NCI-H2107 treated with DMSO at 0.1 percent for 48 hours (cell line): Measurements from ENCODE around the gene DNA2.
"Not testable (repeated sequence)": the region's sequence is repeated elsewhere in the genome, so short reads cannot be mapped to it uniquely, and the experiment has no call there.

Experiments
- DNase-seq: peaks from one replicate; lab custom pipeline; 2025; ENCODE audit not compliant: unreplicated experiment; lab: John Stamatoyannopoulos, UW

Gene DNA2

GRCh38 chr10:68461032-68461431, 10.7 kb downstream of the DNA2 start:
- DNase-seq: no peak

- DNase-seq: not testable (repeated sequence)
These were observed 22.1 kb downstream of the DNA2 start for GRCh38 chr10:68449698-68450097.

DNA sequence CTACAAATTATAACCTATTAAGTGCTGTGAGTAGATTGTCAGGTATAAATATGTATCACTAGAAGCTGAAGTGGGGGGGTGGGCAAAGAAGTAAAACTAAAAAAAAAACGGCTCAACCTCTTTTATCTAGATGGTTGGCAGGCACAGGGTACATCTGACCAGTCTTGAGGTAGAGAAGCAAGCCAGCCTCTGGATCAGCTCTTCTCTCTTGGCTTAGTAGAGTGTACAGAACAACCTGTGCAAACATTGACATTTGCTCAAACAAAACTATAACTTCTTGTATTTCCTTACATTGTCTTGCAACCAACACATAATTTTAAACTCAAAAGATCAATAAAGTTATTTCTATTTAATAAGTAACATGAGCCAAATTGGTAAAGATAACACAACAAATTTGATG, 25.6 kb downstream of the DNA2 start:
- no peak for DNase-seq

- no peak for DNase-seq
These were observed 28.8 kb downstream of the DNA2 start for GRCh38 chr10:68442971-68443370.

DNA sequence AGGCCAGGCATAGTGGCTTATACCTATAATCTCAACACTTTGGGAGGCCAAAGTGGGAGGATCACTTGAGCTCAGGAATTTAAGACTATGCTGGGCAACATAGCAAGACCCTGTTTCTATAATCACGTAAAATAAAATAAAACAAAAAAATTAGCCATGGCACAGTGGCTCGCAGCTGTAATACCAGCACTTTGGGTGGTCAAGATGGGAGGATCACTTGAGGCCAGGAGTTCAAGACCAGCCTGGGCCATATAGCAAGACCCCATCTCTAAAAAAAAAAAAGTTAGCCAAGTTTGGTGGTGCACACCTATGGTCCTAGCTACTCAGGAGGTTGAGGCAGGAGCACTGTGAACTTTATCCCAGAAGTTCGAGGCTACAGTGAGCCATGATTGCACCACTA, 30.9 kb downstream of the DNA2 start:
- no peak for DNase-seq

- no peak for DNase-seq
These were observed 36.0 kb downstream of the DNA2 start for GRCh38 chr10:68435803-68436202.

GRCh38 chr10:68434657-68435056, 37.1 kb downstream of the DNA2 start:
- no peak for DNase-seq

DNA sequence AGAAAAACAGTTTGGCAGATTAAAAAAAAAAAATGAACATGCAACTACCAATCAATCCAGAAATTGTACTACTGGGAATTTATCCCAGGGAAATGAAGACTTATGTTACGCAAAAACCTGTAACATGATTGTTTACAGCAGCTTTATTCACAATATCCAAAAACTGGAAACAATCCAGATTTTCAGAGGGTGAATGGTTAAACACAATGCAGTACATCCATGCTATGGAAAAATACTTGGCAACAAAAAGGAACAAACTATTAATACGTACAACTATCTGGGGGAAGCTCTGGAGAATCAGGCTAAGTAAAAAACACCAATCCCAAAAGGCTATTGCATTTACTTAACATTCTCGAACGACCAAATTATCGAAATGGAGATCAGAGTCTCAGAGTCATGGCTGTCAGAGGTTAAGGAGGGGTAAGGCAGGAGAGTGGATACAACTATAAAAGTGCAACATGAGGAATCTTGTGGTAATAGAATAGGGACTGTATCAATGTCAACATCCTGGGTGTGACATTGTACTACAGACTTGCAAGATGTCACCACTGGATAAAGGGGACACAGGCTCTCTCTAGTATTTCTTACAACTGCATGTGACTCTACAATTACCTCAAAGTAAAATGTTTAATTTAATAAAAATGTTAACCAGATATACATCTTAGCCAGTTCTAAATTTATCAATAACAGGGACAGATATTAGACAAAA, 43.2 kb downstream of the DNA2 start:
- DNase-seq: no peak

DNA sequence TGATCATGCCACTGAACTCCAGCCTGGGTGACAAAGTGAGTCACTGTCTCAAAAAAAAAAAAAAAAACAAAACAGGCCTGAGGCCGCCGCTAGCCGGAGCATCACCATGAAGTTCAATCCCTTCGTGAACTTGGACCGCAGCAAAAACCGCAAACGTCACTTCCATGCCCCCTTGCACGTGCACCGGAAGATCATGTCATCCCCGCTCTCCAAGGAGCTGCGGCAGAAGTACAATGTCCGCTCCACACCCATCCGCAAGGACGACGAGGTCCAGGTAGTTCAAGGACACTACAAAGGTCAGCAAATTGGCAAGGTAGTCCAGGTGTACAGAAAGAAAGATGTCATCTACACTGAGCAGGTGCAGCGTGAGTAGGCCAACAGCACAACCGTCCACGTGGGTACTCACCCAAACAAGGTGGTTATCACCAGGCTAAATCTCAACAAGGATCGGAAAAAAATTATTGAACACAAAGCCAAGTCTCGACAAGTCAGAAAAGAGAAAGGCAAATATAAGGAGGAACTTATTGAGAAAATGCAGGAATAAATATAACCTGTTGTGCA, 47.2 kb downstream of the DNA2 start:
- DNase-seq: no peak

- no peak for DNase-seq
These were observed 48.3 kb downstream of the DNA2 start for GRCh38 chr10:68423522-68423921.

DNA sequence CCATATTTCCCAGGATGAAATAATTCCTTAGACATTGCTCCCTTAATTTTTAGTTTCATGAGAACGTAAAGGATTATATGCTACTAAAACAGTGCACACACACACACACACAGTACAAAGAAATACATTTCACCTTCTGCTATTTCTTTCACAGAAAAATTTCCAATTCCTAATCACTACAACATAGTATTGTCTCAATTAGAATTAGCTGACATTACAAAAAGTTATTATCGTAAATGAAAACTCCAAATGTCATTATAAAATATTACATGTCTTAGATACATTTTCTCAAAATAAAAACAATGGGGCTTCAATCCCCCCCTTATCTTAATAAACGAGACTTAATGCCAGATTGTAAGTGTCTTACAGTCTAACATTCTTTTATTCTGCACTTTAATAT, 52.4 kb downstream of the DNA2 start:
- DNase-seq: no peak

GRCh38 chr10:68408898-68409518, 62.8 kb downstream of the DNA2 start:
- DNase-seq: no peak

- peak; percentile 6 for DNase-seq
These were observed 64.8 kb downstream of the DNA2 start, which contains the start of gene RUFY2 for GRCh38 chr10:68406815-68407548. Gene RUFY2, minus strand, starts transcription at chr10:68407277. Its CDS starts 88 bp downstream, at chr10:68407189.

DNA sequence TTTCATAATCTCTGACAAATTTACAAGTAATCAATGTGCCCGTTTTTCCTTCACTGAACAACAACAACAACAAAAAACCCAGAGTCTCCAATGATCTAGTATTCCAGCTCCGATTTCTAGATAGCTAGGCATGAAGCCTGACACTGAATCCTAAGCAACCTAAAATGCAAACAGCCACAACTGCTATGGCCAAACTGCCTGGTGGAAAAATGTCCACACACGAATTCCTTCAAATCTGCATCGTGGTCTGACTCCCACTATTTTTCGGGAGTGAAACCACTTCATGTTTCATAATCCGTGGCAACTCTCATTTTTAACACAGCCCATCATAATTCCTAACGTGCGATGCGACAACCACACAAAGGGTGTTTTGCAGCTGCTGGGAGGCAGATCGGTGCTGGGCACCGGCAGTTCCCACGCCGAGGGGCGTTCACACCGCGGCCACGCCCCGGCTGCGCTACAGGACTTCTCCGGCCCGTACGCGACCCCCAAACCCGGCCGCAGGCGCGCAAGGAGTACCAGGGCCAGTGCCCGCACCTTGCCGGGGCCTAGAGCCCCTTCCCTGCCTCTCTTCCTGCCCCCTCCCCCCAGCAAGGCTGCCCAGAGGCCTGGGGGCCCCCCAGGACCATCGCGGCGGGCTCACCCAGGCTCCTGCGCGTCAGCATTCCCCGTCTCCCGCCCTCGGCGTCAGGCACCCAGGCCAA, 65.5 kb downstream of the DNA2 start:
- DNase-seq: peak; percentile 24

DNA sequence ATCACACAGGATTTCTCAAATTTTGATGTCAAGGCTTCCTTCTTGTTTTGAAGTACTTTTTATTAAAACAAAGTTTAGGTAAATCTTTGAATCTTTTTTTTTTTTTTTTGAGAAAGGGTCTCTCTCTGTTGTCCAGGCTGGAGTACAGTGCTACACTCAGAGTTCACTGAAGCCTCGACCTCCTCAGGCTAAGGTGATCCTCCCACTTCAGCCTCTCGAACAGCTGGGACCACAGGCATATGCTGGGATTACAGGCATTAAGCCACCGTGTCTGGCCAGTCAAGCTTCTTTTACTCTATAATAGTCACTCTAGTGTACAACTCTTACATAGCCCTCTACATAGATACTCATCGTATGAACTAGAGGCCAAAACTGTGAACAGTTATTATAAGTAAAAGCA, 68.1 kb downstream of the DNA2 start:
- no peak for DNase-seq

- DNase-seq: no peak
These were observed 69.5 kb downstream of the DNA2 start for GRCh38 chr10:68402276-68402675.

GRCh38 chr10:68397005-68397404, 74.8 kb downstream of the DNA2 start:
- no peak for DNase-seq

GRCh38 chr10:68385740-68386139, 86.0 kb downstream of the DNA2 start:
- DNase-seq: no peak

DNA sequence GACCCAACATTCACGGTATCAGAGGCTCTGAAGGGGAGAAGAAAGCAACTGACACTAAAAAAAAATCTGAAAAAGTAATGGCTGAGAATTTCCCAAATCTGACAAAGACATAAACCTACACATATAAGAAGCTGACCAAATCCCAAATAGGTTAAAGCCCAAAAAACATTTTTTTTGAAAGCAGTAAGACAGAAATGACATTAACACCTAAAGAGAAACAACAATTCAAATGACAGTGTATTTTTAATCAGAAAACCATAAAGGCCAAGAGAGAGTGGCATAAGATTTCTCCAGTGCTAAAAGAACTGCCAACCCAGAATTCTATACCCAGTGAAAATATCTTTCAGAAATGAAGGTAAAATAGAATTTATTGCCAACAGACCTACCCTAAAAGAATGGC, 100.2 kb downstream of the DNA2 start:
- no peak for DNase-seq

- no peak for DNase-seq
These were observed 104.7 kb downstream of the DNA2 start for GRCh38 chr10:68367121-68367520.

GRCh38 chr10:68366600-68366999, 105.2 kb downstream of the DNA2 start:
- no peak for DNase-seq
